Esophagus muscularis mucosa (tissue), 4 donors: ENCODE results near the gene SLCO1A2.

ENCODE experiments used
- EP300 ChIP-seq: sonication (generic); formaldehyde crosslinking; IDR thresholded peaks from one replicate; pipeline ENCODE4 v1.6.1; 2017; ENCODE audit warnings: antibody characterized with exemption
- POLR2AphosphoS5 ChIP-seq, 2 donors: sonication (generic); formaldehyde crosslinking; IDR thresholded peaks; one replicate each; pipeline ENCODE4 v1.6.1; 2017; ENCODE audit warnings: antibody characterized with exemption in 2 of 2
- TF ChIP-seq, protein P1 (sequence below), 3 experiments: fragments of 200-600 bp in 2 of 3; fragments of 450-650 bp in 1 of 3; sonication (generic) in 2 of 3; IDR thresholded peaks; one replicate each; pipeline ENCODE4 v1.5.1; 2017 to 2019; ENCODE audit warnings: antibody characterized with exemption in 3 of 3, mild to moderate bottlenecking in 2 of 3, moderate library complexity in 1 of 3

DNA sequence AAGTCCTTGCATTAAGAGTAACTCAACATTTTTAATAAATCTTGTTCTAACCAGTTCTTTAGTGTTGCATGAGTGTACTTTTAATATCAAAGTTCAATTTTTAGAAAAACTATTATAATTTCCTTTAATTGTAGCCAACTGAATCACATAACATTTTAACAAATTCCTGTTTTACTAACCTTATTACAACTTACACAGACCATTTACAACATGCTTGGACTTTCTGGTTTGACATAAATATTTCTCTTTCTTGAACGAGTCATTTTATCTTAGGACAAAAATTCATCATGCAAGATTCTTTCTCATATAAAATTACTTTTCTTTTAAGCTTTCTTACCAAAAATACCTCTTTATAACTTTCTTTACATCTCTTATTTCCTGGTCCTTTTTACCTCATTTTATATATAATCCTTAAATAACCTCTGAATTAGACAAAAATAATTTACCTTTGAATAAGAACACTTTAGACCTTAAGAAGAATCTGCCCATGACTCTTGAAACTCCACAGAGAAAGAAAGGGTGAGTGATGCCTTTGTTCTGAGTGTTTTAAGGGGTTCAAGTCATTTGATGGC is 3.9 kb downstream of the SLCO1A2 start:
- TF ChIP-seq, protein P1, sequence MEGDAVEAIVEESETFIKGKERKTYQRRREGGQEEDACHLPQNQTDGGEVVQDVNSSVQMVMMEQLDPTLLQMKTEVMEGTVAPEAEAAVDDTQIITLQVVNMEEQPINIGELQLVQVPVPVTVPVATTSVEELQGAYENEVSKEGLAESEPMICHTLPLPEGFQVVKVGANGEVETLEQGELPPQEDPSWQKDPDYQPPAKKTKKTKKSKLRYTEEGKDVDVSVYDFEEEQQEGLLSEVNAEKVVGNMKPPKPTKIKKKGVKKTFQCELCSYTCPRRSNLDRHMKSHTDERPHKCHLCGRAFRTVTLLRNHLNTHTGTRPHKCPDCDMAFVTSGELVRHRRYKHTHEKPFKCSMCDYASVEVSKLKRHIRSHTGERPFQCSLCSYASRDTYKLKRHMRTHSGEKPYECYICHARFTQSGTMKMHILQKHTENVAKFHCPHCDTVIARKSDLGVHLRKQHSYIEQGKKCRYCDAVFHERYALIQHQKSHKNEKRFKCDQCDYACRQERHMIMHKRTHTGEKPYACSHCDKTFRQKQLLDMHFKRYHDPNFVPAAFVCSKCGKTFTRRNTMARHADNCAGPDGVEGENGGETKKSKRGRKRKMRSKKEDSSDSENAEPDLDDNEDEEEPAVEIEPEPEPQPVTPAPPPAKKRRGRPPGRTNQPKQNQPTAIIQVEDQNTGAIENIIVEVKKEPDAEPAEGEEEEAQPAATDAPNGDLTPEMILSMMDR (IDR thresholded peaks at IDR 0.05) = no peak
- TF ChIP-seq POLR2AphosphoS5 (IDR thresholded peaks at IDR 0.05) = no peak
- no peak for TF ChIP-seq EP300
